ENCODE results near the gene C4orf50. TPM values are rescaled to one million over a fixed set of nuclear protein-coding genes. Genes with fewer than 3 reads are reported as not detected.

The C4orf50 gene
- total and polyA plus RNA-seq, 10 of the 15 experiments (the other 5 are each of a cell fraction or from before 2014, with no cell fraction given), result 0.04 to 0.09 (median 0.05) TPM; not detected in 3

- Histone ChIP-seq H3K79me2 (ENCODE audit: control insufficient read depth, insufficient read depth, low read length) (no peaks in the 10 kb centered on the region), H3K27me3 (replicated peaks in 1 of 2; ENCODE audit: control insufficient read depth in 2 of 2, insufficient read depth in 2 of 2, low read length in 1 of 2) (no peaks in the 10 kb centered on the region; a peak in 1 of 4 replicates), H3K4me3 (no peak overlapping the region), H2AFZ (ENCODE audit: control insufficient read depth, low read depth, low read length) (no peak overlapping the region), H3K9ac (ENCODE audit: control insufficient read depth, insufficient read depth, low read length) (no peak overlapping the region), H3K27ac (ENCODE audit: control insufficient read depth, insufficient read depth) (no peak overlapping the region), H3K9me3 (replicated peaks; ENCODE audit: control insufficient read depth, insufficient read depth, low read length) (no peaks in the 10 kb centered on the region), H4K20me1 (ENCODE audit: control insufficient read depth, insufficient read depth) (no peaks in the 10 kb centered on the region), H3K4me2 (ENCODE audit: control insufficient read depth, insufficient read depth) (no peak overlapping the region), H3K4me1 (ENCODE audit: control insufficient read depth, insufficient read depth, low read length) (no peaks in the 10 kb centered on the region), H3K36me3 (ENCODE audit: control insufficient read depth in 2 of 2, insufficient read depth in 2 of 2, low read length in 1 of 2) (no peaks in the 10 kb centered on the region)
- TF ChIP-seq REST (IDR thresholded peaks at IDR 0.05; ENCODE audit: low read depth, low read length) (peak; percentile 68; the same call in 1 of the 2 replicates), IKZF1 (conservative IDR thresholded peaks at IDR 0.05) (no peak)
- ChIA-PET SMC1A (ENCODE audit: uncharacterized antibody, unreplicated experiment) (no interaction called here), CTCF (interaction anchor here (1.1 kb wide), 1 partner anchor 117 kb away, joined by 3 read pairs; no protein-coding TSS in a partner anchor), RAD21 (ENCODE audit: unreplicated experiment) (no interaction called here), POLR2A (no interaction called here)
- FAIRE-seq (no peak), DNase-seq (ENCODE audit: low read depth, low spot score) (no peak), ATAC-seq (no peak)
- WGBS (ENCODE audit: insufficient coverage, insufficient replicate concordance, low lambda C conversion rate, missing lambda C conversion rate), result 11% methylated on average over 4 of the region's 4 CpGs
- in situ Hi-C loops (cut with MboI), result no loop called here
- BruUV-seq (replicated peaks), result no TSS peak
- intact Hi-C loops (cut with micrococcal nuclease; ENCODE audit: unreplicated experiment), result no loop called here
Measured at GRCh38 chr4:5881340-5881739, 136.9 kb downstream of the C4orf50 start.

GRCh38 chr4:5878359-5878758 lies 139.9 kb downstream of the C4orf50 start:
- SMC1A ChIA-PET (ENCODE audit: uncharacterized antibody, unreplicated experiment), result no interaction called here
- Histone ChIP-seq H3K27me3 (replicated peaks in 1 of 2; ENCODE audit: control insufficient read depth in 2 of 2, insufficient read depth in 2 of 2, low read length in 1 of 2) (no peaks in the 10 kb centered on the region), H3K79me2 (ENCODE audit: control insufficient read depth, insufficient read depth, low read length) (no peaks in the 10 kb centered on the region), H3K36me3 (ENCODE audit: control insufficient read depth in 2 of 2, insufficient read depth in 2 of 2, low read length in 1 of 2) (no peaks in the 10 kb centered on the region), H3K9ac (ENCODE audit: control insufficient read depth, insufficient read depth, low read length) (no peak overlapping the region), H3K4me3 (no peak overlapping the region), H3K4me2 (ENCODE audit: control insufficient read depth, insufficient read depth) (no peak overlapping the region), H2AFZ (ENCODE audit: control insufficient read depth, low read depth, low read length) (no peak overlapping the region), H3K27ac (ENCODE audit: control insufficient read depth, insufficient read depth) (no peak overlapping the region), H3K4me1 (ENCODE audit: control insufficient read depth, insufficient read depth, low read length) (no peaks in the 10 kb centered on the region), H4K20me1 (ENCODE audit: control insufficient read depth, insufficient read depth) (no peaks in the 10 kb centered on the region), H3K9me3 (replicated peaks; ENCODE audit: control insufficient read depth, insufficient read depth, low read length) (no peaks in the 10 kb centered on the region)
- POLR2A ChIA-PET, result no interaction called here
- 18% methylated on average over 6 of the region's 6 CpGs for WGBS (ENCODE audit: insufficient coverage, insufficient replicate concordance, low lambda C conversion rate, missing lambda C conversion rate)
- FAIRE-seq (no peak), DNase-seq (ENCODE audit: low read depth, low spot score) (no peak), ATAC-seq (no peak)
- RAD21 ChIA-PET (ENCODE audit: unreplicated experiment), result no interaction called here
- intact Hi-C loops (cut with micrococcal nuclease; ENCODE audit: unreplicated experiment), result no loop called here
- no TSS peak for BruUV-seq (replicated peaks)
- in situ Hi-C loops (cut with MboI), result no loop called here
- CTCF ChIA-PET, result no interaction called here
- TF ChIP-seq YY1 (IDR thresholded peaks at IDR 0.05; ENCODE audit: low read depth, low read length) (no peak), SIX5 (IDR thresholded peaks at IDR 0.05; ENCODE audit: low read depth, low read length, severe bottlenecking) (no peak), PKNOX1 (IDR thresholded peaks at IDR 0.05) (no peak), CREM (IDR thresholded peaks at IDR 0.05; ENCODE audit: low read depth) (no peak), IRF4 (IDR thresholded peaks at IDR 0.05; ENCODE audit: low read depth, low read length) (no peak), HDGF (IDR thresholded peaks at IDR 0.05) (no peak), ZNF687 (IDR thresholded peaks at IDR 0.05) (no peak)

Data from GM12878 (cell line).